Loucy (cell line): ENCODE results near the gene COL24A1.

Experiments used
- EZH2phosphoT487 ChIP-seq: fragments of 200-600 bp; IDR thresholded peaks from 2 replicates; pipeline ENCODE4 v1.6.1; 2018; ENCODE audit warnings: antibody characterized with exemption, mild to moderate bottlenecking, moderate library complexity, borderline replicate concordance
- TF ChIP-seq, protein P1 (sequence below): fragments of 200-600 bp; sonication (generic); conservative IDR thresholded peaks from 2 replicates; pipeline ENCODE4 v1.5.1; 2014; ENCODE audit warnings: mild to moderate bottlenecking, antibody characterized with exemption, low read length

DNA sequence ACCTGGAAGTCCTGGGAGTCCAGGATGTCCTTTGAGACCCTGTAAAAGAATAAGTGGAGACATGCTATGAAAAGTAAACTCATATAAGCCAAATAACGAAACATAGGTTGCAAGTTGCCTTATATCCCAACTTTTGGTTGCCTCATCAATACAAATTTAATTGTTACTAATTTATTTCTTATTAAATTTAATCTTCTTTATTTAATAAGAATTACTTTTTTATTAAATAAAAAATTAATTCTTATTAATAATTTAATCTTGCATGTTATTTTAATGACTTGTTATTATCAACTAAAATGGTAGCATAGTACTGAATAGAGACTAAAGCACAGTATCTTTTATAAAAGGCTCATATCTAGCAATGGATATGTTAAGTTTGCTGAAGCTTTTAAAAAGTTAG lies 92.9 kb downstream of the COL24A1 start:
- TF ChIP-seq, protein P1, sequence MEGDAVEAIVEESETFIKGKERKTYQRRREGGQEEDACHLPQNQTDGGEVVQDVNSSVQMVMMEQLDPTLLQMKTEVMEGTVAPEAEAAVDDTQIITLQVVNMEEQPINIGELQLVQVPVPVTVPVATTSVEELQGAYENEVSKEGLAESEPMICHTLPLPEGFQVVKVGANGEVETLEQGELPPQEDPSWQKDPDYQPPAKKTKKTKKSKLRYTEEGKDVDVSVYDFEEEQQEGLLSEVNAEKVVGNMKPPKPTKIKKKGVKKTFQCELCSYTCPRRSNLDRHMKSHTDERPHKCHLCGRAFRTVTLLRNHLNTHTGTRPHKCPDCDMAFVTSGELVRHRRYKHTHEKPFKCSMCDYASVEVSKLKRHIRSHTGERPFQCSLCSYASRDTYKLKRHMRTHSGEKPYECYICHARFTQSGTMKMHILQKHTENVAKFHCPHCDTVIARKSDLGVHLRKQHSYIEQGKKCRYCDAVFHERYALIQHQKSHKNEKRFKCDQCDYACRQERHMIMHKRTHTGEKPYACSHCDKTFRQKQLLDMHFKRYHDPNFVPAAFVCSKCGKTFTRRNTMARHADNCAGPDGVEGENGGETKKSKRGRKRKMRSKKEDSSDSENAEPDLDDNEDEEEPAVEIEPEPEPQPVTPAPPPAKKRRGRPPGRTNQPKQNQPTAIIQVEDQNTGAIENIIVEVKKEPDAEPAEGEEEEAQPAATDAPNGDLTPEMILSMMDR = no peak
- TF ChIP-seq EZH2phosphoT487 = no peak
